ENCODE measurements around the gene SND1.
A peak's percentile ranks its signal among the peaks of the same experiment; 100 is the strongest.

Gene SND1

GRCh38 chr7:127651556-127652332 is at the start of gene SND1:
Gene SND1 (plus strand): TSS chr7:127652194. CDS start chr7:127652374, 180 bp downstream.
- peak; percentile 97 for DNase-seq (ENCODE audit: low read depth, low spot score)

GRCh38 chr7:127608446-127608845 is 43.5 kb upstream of the SND1 start:
- DNase-seq (ENCODE audit: low read depth, low spot score): no peak

- DNase-seq (ENCODE audit: low read depth, low spot score): no peak
Measured at GRCh38 chr7:127609297-127609696, 42.7 kb upstream of the SND1 start.

DNA sequence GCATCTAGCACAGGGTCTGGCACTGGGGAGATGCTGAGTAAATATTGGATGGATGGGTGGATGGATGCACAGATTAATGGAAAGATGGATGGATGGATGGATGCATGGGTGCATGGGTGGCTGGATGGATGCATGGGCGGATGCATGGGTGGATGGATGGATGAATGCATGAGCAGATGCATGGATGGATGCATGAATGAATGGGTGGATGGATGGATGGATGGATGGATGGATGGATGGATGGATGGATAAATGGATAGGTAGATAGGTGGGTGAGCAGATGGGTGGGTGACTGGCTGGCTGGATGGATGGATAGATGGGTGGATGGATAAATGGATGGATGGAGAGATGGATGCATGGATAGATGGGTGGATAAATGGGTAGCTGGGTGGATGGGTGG is 39.7 kb upstream of the SND1 start:
- no peak for DNase-seq (ENCODE audit: low read depth, low spot score)

DNA sequence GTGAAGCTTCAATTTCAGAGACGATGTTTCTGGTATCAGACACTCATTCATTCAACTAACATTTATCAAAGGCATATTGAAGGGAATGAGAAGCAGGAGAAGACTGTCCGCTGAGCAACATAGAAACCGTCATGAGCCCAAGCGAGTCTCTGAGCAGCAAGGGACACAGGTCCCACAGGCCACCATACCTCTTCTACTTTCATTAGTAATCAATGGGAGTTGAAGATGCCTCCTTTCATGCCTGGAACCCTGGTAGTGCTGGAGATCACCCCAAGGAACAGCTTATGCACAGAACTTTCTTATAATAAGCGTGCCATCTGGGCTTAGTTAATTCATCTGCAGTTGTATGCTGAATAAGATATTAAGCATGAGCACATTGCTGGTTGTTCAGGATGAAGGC is 35.3 kb upstream of the SND1 start:
- DNase-seq (ENCODE audit: low read depth, low spot score): no peak

- no peak for DNase-seq (ENCODE audit: low read depth, low spot score)
Measured at GRCh38 chr7:127618042-127618441, 34.0 kb upstream of the SND1 start, which contains the start of gene PAX4. Gene PAX4 (minus strand): TSS chr7:127618142. CDS start chr7:127615928, 2,214 bp downstream.

DNA sequence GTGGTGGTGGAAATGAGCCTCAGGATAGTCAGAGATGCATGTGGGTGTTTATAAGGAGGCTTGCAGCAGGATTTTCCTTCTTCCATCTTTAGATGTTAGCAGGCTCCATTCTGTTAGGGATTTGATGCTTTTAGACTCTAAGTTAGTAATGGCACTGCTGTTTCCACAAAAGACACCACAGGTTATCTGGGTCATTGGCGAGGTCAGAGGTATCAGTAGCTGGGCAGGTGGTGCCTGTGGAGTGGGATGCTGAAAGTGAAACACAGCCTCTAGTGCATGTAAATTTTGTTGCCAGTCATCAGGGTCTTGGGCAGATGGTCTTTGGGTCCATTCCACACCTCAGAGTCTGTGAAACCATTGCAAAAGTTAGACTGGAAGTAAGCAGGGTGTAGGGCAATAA is 33.2 kb upstream of the SND1 start:
- DNase-seq (ENCODE audit: low read depth, low spot score): no peak

DNA sequence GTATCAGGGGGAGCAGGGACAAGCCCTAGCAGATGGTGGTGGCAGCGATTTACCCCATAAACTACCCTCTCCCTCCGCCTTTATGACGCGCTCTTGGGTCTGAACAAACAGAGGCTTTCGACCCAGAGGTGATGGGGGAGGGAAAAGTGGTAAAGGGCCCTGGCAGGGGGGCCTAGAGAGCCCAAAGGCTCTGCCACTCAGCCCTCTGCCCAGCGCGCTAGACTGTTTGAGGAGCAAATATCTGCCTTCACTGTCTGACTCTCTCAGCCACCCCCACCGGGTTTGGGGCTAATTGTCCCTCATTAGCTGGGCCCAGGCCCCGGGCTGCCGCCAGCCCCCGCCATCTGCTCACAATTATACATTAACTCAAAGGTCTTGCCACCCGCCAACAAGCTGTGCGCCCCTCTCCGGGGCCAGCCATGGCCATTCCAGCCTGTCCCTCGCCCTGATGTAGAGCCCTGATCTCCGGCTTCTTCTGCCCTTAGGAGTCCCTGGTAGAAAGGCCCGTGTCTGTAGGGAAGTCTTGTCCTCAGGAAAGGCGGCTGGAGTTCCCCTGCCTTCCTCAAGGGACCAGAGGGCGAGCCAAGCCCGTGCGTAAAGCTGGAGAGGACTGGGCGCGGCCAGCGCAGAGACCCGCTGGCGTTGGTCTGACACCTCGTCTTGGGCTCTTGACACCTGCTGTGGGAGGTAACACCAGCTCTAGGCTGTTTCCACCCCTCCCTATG is 32.2 kb upstream of the SND1 start:
- DNase-seq (ENCODE audit: low read depth, low spot score): peak; percentile 45

DNA sequence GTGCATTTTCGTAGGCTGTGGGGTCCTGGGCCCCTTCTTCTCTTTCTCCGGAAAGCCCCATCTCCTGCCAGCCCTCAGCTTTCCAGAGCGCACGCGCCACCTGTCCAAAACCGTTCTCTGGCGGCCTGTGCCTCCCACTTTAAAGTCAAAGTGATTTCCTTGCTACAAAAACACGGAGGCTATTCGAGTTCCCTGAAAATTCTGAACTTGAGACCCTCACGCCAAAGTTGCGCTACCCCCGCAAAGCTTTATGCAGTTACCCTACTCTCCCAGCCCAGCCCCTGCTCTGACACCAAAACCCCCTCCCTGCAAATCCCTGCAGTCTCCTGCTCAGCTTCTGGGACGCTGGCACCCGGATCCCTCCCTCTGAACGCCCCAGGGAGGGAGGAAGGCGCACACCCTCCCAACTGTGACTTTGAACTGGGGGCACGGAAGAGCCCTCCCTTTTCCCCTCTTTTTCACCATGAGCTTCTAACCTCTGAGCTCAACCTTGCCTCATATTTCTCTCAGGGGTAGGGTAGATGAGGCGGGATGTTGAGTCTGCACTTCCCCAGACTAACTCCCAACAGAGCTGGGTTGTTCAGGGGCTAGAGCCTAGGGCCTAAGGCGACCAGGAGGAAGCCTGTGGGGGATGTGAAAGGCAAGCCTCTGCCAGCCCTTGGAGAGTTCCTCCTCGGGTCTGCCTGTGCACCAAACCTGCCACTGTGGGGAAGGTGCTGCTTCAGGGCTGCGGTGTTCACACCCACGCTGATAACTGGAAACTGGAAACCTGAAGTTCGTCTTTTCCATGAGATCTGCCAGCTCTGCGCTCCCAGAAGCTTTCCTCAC is 31.4 kb upstream of the SND1 start:
- DNase-seq (ENCODE audit: low read depth, low spot score): peak; percentile 48

DNA sequence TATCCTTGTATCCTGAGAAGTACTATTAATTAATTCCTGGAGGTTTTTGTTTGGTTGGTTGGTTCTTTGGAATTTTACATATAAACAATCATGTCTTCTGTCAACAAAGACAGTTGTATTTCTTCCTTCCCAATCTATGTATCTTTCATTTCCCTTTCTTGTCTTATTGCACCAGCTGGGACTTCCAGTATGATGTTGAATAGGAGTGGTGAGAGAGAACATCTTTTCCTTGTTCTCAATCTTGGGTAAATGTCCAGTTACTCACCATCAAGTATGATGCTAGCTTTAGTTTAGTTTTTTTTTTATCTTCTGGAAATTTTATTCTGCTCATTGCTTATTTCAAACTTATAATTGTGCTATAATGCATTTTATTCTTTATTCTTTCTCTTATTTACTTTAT is 26.7 kb upstream of the SND1 start:
- DNase-seq (ENCODE audit: low read depth, low spot score): no peak

DNA sequence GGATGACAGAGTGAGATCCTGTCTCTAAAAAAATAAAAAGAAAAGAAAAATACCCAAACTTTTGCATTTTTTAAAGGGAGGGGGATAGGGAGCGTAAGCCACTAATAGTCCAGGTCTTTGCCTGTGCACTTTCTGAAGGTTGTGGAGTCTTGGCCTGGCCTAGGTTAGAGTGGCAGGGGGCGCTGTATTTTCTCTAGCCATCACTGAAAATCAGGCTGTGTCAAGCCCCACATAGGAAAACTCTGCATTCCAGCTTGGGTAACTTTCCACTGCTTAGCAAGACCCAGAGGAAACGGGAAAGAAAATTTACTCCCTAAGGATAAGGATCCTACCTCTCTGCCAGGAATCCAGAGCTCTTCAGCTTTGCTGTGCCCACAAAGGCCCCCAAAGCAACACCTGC is 23.5 kb upstream of the SND1 start:
- no peak for DNase-seq (ENCODE audit: low read depth, low spot score)

DNA sequence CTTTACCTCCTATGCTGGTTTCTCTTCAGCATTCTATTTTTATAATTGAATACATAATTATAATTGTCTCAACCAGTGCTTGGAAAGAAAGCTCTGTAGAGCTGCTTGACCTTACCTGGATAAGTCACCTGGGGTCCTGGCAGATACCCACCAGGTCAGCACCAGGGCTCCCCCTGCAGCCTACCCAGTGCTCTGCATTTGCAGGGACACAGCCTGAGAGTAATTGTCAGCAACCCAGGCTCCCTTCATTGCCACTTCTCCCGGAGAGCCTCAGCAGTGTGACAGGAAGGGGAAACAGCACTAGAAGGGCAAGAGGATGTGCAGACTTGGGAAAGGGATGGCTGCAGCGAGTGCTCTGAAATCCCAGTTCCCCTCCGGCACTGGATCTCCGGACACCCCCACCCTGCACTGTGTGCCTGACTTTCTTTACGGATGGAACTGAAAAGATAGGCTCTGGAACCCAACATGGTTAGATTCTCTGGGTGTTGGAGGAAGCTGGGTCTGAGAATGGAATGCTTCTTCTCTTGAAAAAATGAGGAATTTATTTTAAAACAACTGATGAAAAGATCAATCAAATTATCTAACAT is 22.6 kb upstream of the SND1 start:
- peak; percentile 75 for DNase-seq (ENCODE audit: low read depth, low spot score)

DNA sequence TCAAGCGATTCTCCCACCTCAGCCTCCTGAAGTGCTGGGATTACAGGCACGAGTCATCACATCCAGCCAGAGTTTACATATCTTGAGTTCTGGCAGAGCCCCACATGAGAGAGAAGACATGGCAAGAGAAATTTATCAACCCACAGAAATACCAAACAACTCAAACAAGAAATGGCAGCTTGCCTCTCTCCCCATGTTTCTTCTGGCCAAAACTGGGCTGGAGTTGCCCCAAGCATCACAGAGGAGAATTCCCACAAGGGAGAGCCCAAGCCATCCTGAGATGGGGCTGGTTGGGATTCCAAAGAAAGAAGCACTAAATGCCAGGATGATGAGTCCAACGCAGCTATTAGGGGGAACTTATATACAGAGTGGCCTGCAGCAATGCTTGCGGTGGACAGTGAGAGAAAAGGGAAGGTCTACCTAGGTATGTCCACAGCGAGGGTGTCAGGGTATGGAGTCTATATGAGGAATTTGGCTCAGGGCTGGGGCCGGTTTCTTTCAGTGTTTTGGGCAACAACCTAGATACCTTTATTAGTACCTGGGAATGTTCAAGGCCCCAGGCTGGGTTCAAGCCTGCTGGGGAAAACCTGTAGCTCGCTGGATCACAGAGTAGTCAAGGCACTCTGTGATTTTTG is 19.6 kb upstream of the SND1 start:
- DNase-seq (ENCODE audit: low read depth, low spot score): no peak

DNA sequence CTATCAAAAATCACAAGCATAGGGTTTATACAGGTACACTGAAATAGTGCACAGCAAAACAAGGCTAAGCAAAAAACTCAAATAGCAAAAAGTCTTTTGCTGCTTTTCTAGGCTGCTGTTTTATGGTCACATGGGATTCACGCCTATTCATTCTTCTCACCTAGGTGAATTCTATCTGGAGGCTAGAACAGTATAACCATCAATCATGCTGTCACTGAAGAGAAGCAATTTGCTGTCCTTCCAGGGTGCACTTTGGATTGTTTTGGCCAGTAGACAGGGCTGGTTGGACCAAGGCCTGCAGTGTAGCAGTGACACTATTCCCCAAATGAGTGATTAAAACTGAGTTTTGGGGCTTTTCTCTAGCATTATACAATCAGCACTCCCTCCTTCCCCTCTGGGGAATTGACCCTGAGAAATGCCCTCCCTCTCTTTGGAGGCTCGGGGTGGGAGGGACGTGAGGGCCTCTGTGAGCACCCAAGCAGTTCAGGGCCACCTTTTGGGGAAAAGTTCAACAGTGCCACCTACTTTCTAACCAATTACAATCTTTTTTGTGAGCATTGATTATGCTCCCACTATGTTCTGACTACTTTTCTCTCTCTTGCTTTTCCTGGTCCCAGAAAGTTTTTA is 16.2 kb upstream of the SND1 start:
- no peak for DNase-seq (ENCODE audit: low read depth, low spot score)

DNA sequence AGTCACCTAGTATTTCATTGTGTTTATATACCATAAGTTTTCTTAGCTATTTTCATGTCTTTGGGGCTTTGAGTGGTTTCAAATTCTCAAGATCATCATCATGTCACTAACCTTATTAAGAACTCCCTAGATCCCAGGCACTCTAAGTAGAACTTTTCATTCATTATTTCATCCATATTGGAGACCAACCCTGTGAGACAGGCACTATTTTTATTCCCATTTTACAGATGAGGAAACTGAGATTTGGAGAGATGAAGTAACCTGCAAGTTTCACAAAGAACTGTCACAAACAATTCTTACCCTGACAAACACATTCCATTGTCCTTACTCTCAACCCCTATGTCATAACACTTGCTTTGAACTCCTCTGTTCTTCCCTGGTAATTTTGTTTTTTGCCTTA is 13.8 kb upstream of the SND1 start:
- DNase-seq (ENCODE audit: low read depth, low spot score): no peak

DNA sequence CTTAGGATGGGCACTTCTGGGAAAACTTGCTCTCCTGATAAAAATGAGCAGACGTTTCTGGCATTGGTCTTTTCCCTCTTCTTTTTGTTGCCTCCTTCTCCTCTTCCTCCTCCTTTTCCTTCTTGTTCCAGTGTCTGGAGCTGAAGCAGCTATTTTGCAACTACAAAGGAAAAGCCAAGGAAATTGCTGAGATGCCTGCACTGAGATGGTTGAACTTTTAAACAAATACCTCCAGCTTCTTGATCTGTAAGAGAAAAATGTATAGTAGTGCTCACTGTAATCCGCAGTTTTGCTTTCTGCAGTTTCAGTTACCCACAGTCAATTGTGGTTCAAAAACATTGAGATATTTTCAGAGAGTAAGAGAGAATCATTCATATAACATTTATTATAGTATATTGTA is 7.5 kb upstream of the SND1 start:
- no peak for DNase-seq (ENCODE audit: low read depth, low spot score)

GRCh38 chr7:127647636-127648035 is 4.4 kb upstream of the SND1 start:
- no peak for DNase-seq (ENCODE audit: low read depth, low spot score)

- no peak for DNase-seq (ENCODE audit: low read depth, low spot score)
Measured at GRCh38 chr7:127648986-127649385, 3.0 kb upstream of the SND1 start.

GRCh38 chr7:127650847-127651555 is 993 bp upstream of the SND1 start:
- no peak for DNase-seq (ENCODE audit: low read depth, low spot score)
